NCI-H2107 (cell line): ENCODE measurements around the gene GUCA2B.

Source experiments
- DNase-seq: peaks from one replicate; lab custom pipeline; 2025; lab: John Stamatoyannopoulos, UW

Gene GUCA2B

GRCh38 chr1:42142894-42143675, 10.1 kb upstream of the GUCA2B start:
- peak; percentile 74 for DNase-seq

GRCh38 chr1:42143896-42144710, 9.1 kb upstream of the GUCA2B start:
- DNase-seq: no peak

DNA sequence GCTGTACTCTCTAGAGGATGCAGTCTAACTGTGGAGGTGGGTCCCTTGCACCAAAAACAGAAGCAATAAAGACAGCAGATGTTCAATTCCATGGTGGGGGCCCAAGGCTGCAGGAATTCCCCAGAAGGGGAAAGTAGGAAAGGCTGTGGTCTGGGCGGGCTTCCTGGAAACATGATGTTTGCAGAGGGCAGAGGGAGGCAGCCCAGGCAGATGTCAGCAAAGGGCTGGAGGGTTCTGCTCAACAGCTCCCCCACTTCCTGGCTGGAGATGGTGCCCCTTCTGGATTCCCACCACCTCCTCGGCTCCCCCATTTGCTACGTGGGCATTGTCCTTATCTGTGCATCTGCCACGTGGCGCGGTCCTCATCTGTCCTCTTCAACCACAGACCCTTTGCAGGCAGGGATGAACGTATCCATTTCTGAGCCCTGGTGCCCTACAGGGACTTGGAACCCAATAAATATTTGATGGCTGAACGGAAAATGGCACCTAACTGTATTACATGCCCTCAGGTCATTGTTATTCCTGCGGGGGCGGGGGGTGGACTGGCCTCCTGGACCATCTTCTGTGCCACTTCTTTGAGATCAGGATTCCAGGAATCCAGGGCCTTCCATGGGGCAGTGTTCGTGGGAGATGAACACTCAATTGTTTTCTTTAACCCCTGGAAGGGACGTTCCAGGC, 8.4 kb upstream of the GUCA2B start:
- no peak for DNase-seq

- no peak for DNase-seq
Observed at GRCh38 chr1:42145389-42145716, 7.9 kb upstream of the GUCA2B start.

GRCh38 chr1:42145764-42146625, 7.2 kb upstream of the GUCA2B start:
- DNase-seq: no peak

GRCh38 chr1:42146626-42147320, 6.4 kb upstream of the GUCA2B start:
- peak; percentile 93 for DNase-seq

GRCh38 chr1:42148166-42148565, 5.0 kb upstream of the GUCA2B start:
- DNase-seq: no peak

GRCh38 chr1:42150651-42151050, 2.6 kb upstream of the GUCA2B start:
- DNase-seq: no peak

DNA sequence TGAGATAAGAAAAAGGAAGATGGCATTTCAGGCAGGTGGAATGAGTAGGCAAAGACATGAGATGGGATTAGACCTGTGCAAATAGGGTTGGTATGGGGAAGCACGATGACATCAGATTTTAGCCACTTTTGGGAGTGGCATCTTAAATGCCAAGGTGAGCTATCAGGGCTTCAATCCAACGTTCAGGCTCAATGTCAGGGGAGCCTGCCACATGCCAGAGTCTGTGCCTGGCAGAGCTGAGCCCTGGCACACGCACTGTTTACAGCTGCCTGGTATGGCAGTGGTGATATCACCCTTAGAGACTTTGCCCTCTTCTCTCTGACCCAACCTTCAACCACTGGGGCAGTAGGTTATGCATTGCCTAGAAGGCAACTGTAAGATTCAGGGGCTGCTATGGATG, 1.1 kb upstream of the GUCA2B start:
- no peak for DNase-seq

- no peak for DNase-seq
Observed at GRCh38 chr1:42153624-42154023, 414 bp downstream of the GUCA2B start.

DNA sequence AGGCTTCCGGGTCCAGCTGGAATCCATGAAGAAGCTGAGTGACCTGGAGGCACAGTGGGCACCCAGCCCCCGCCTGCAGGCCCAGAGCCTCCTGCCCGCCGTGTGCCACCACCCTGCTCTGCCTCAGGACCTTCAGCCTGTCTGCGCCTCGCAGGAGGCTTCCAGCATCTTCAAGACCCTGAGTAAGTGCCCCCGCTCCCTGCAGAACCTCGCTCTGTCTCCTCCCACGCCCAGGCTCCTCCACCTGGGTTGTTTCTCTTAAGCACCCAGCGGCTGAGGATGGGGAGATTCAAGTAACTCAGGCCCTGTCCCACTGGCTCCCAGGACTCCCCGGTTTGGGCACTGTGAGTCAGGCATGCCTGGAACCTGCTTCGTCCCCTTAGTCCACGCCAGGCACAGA, 1.5 kb downstream of the GUCA2B start:
- DNase-seq: no peak

DNA sequence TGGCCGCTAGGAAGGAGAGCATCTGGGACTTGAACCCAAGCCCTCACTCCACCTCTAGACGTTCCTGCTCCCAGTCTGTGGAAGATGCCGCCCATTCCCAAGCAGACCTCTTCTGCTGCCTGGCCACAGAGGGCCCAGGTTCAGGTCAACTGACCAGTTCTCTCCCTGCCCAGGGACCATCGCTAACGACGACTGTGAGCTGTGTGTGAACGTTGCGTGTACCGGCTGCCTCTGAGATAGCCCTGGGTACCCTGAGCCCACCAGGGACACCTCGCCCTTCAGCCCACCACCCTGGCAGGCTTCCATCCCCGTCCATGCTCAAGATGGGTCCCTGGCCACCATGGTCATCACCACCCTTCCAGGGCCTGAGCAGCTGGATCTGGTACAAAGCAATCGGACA, 2.2 kb downstream of the GUCA2B start:
- DNase-seq: no peak

DNA sequence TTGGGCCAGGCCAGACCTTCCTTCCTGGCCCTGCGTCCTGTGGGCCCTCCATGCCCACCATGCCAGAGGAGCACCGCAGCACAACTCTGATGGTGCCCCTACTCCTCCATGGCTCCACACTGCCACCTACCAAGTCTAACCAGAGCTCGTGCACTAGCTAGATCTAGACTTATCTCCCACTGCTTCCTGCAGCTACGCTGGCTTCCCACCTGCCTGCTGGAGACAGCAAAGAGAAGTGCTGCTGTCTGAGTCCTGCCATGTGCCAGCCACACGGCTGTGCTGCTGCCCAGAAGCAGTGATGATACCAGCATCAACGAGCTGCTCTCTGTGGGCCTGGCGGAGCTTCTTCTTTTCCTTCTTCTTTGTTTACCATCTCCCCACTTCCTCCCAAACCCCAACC, 4.5 kb downstream of the GUCA2B start:
- DNase-seq: no peak

GRCh38 chr1:42158189-42158588, 5.0 kb downstream of the GUCA2B start:
- no peak for DNase-seq

DNA sequence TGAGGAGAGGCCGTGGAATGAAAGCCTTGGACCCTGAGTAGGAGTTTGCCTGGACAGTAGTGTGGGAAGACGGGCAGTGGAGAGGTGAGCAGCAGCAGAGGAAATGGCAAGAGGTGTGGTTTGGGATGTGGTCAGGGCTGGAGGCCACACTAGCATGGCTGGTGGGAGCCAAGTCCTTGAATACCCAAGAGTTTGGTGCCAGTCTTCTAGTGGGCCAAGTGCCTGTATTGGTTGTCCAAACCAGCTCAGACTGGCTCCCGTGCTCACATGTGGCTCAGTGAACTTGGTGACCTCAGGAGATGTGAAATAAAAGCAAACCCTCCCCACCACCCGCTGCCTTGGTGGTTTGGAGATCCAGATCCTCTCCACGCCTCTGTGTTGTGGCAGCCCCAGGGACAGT, 9.0 kb downstream of the GUCA2B start:
- DNase-seq: no peak

- no peak for DNase-seq
Observed at GRCh38 chr1:42163114-42163513, 9.9 kb downstream of the GUCA2B start.

DNA sequence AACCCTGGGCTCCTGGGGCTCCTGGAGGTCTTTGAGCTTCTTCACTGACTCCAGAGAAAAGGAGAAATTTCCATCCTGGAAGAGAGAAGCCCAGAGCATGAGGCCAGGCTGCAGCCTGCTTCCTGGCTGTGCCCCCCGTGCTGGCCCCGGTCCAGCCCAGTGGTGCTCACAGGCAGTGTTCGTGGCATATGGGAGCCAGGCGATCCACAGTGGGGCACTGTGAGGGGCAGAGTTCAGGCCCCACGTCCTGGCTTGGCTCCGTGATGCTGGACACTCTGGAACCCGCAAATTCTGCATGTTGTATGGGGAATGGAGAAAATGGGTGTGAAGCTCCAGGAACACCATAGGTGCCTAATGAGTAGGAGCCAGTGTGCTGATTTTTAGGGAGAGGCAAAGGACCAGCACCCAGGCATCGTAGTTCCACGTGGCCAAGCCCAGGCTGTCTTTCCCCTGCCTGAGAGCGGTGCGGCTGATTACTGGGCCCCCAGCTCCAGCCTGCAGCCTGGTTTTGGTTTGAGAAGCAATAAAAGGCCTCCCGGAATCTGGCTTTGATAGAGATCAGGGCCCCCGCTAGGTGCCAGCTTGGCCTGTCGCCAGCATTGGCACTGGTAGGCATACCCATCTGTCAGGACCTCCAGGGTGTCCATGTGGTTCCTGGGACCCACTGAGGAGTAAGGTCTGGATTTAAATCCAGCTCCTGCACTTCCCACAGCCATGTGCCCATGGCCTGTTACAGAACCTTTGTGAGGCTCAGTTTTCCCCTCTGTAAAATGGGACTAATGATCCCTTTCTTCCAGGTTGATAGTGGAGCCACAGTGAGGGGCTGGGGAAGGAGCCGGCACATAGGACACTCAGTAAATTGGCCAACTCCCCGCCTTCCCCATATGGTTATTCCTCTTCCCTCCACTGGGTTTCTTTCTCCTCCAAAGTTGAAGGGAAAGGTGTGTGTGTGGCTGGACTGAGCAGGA, 10.6 kb downstream of the GUCA2B start:
- DNase-seq: no peak

DNA sequence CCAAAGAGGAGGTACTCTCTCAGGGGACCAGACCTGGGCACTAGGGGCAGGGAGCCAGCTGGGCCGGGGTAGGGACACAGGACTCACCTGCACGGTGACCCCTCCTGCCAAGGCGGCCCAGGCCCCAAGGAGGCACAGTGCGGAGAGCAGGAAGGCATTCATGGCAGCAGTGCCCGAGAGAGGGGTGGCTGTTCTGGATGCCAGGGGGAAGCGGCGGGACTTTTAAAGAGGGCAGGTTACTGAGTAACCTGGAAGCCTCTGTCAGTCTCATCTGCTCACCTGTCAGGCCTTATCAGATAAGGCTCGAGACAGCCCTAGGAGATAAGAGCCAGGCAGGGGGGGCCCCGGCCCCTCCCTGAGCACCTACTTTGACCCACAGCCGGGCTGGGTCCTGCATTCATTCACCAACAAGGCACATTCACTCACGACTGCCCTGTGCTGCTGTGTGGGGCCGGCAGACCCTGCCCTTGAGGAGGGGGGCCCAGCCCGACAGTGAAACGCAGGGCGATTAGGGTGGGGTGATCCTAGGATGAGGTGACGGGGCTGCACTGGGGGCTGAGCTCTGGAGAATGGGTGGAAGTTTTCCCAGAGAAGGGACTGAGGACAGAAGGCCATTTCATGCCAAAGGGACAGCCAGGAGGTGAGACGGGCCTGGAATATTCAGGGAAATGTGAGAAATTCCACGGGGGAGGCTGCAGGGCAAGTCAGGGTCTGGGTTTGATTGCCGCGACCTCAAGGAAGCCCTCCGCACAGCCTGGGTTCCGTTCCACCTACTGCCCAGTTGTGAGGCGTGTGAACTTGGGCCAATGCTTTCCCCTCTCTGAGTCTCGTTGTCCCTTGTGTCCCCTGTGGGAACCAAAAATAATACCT, 11.6 kb downstream of the GUCA2B start, which contains the start of gene GUCA2A:
Gene GUCA2A, minus strand, starts transcription at position 195 of the 870 bp plus-strand sequence. Its CDS starts 33 bp downstream, at position 162.
- DNase-seq: no peak
